GM12878 (cell line): ENCODE results near the gene TNFRSF8. TPM values are rescaled to one million over a fixed set of nuclear protein-coding genes. Genes with fewer than 3 reads are reported as not detected.

Experiments
- ATF7 ChIP-seq: fragments of 450-650 bp; IDR thresholded peaks from 2 replicates; pipeline ENCODE4 v1.6.1; 2016; ENCODE audit warnings: low read depth, mild to moderate bottlenecking
- BRCA1 ChIP-seq: IDR thresholded peaks from 2 replicates; pipeline ENCODE4 v1.6.1; 2011; ENCODE audit warnings: low read depth, low read length, improper control_type of control experiment
- CREB1 ChIP-seq: IDR thresholded peaks from 2 replicates; pipeline ENCODE4 v1.6.1; 2012; ENCODE audit warnings: low read depth, mild to moderate bottlenecking, inconsistent platforms
- CREM ChIP-seq: IDR thresholded peaks from 2 replicates; pipeline ENCODE4 v1.6.1; 2014; ENCODE audit warnings: antibody characterized with exemption, low read depth
- E2F8 ChIP-seq: fragments of 450-650 bp; IDR thresholded peaks from 2 replicates; pipeline ENCODE4 v1.6.1; 2018; ENCODE audit warnings: mild to moderate bottlenecking, low read depth, moderate library complexity; ENCODE audit not compliant: partially characterized antibody
- JUND ChIP-seq: IDR thresholded peaks from 2 replicates; pipeline ENCODE4 v1.6.1; 2012; ENCODE audit warnings: low read depth, mild to moderate bottlenecking, low read length, improper control_type of control experiment, moderate library complexity
- MTA2 ChIP-seq: fragments of 450-650 bp; IDR thresholded peaks from 2 replicates; pipeline ENCODE4 v1.6.1; 2016; ENCODE audit warnings: low read depth, mild to moderate bottlenecking, moderate library complexity
- MTA3 ChIP-seq: IDR thresholded peaks from 2 replicates; pipeline ENCODE4 v1.6.1; 2012; ENCODE audit warnings: low read length, inconsistent platforms, borderline replicate concordance
- NFYA ChIP-seq: IDR thresholded peaks from 2 replicates; pipeline ENCODE4 v1.6.1; 2011; ENCODE audit warnings: low read depth, mild to moderate bottlenecking, low read length, improper control_type of control experiment, borderline replicate concordance
- PRDM15 ChIP-seq: fragments of 450-650 bp; formaldehyde crosslinking; IDR thresholded peaks from 2 replicates; pipeline ENCODE4 v1.4.0; 2020; ENCODE audit warnings: mild to moderate bottlenecking, moderate library complexity
- RAD21 ChIP-seq: IDR thresholded peaks from 2 replicates; pipeline ENCODE4 v1.6.1; 2011; ENCODE audit warnings: mild to moderate bottlenecking, low read depth, low read length, moderate library complexity; ENCODE audit not compliant: insufficient read depth
- RELB ChIP-seq: fragments of 450-650 bp; IDR thresholded peaks from 2 replicates; pipeline ENCODE4 v1.6.1; 2017; ENCODE audit warnings: low read depth, mild to moderate bottlenecking, moderate library complexity
- RUNX3 ChIP-seq: IDR thresholded peaks from 2 replicates; pipeline ENCODE4 v1.6.1; 2012; ENCODE audit warnings: low read length, inconsistent platforms
- SKIL ChIP-seq: fragments of 450-650 bp; IDR thresholded peaks from 2 replicates; pipeline ENCODE4 v1.6.1; 2017; ENCODE audit warnings: mild to moderate bottlenecking, low read depth, inconsistent platforms; ENCODE audit not compliant: poor library complexity, severe bottlenecking
- SMAD1 ChIP-seq: fragments of 450-650 bp; IDR thresholded peaks from 2 replicates; pipeline ENCODE4 v1.6.1; 2018; ENCODE audit warnings: mild to moderate bottlenecking, low read depth; ENCODE audit not compliant: partially characterized antibody
- USF2 ChIP-seq: IDR thresholded peaks from 2 replicates; pipeline ENCODE4 v1.6.1; 2011; ENCODE audit warnings: low read depth, low read length, improper control_type of control experiment, borderline replicate concordance
- WRNIP1 ChIP-seq: IDR thresholded peaks from 2 replicates; pipeline ENCODE4 v1.6.1; 2011; ENCODE audit warnings: low read depth, low read length, improper control_type of control experiment, borderline replicate concordance
- ZNF217 ChIP-seq: fragments of 450-650 bp; IDR thresholded peaks from 2 replicates; pipeline ENCODE4 v1.6.1; 2017; ENCODE audit warnings: antibody characterized with exemption, mild to moderate bottlenecking
- ZNF24 ChIP-seq: fragments of 450-650 bp; IDR thresholded peaks from 2 replicates; pipeline ENCODE4 v1.6.1; 2017; ENCODE audit warnings: antibody characterized with exemption, mild to moderate bottlenecking
- ZSCAN29 ChIP-seq: fragments of 450-650 bp; IDR thresholded peaks from 2 replicates; pipeline ENCODE4 v1.6.1; 2017; ENCODE audit warnings: mild to moderate bottlenecking, moderate library complexity
- polyA plus RNA-seq, 11 experiments: library from polyadenylated mRNA; depleted of rRNA in 4 of 11; unstranded in 6 of 11; stranded (reverse) in 5 of 11; fragments of >200 nt; fragmentation: Nextera tagmentation in 4 of 11; fragmentation: Illumina TruSeq in 1 of 11; extraction: Ambion mirVana in 4 of 11; extraction: Trizol in 1 of 11; gene quantifications; 1 replicate in 1 of 11; 2 replicates in 10 of 11; pipeline versions ENCODE4 v1.2.1 to v1.2.3, GENCODE V29; 2011 to 2016; ENCODE audit warnings: inconsistent platforms in 2 of 11, missing spikeins in 2 of 11, low read depth in 1 of 11
- total RNA-seq, 4 experiments: library from RNA; depleted of rRNA in 3 of 4; stranded (reverse); fragments of >200 nt in 3 of 4; fragmentation: Illumina TruSeq in 1 of 4; extraction: Trizol in 1 of 4; gene quantifications; 2 replicates each; pipeline versions ENCODE4 v1.2.1 to v1.2.3, GENCODE V29; 2013 to 2021

Gene TNFRSF8
- total and polyA plus RNA-seq, 10 of the 15 experiments (the other 5 are each of a cell fraction or from before 2014, with no cell fraction given) = 9.8 to 114 (median 58.8) TPM

- no peak for TF ChIP-seq RELB
- TF ChIP-seq ATF7 = no peak
- TF ChIP-seq MTA2 = no peak
- no peak for TF ChIP-seq CREB1
- TF ChIP-seq ZNF24 = no peak
- no peak for TF ChIP-seq ZSCAN29
- no peak for TF ChIP-seq NFYA
- no peak for TF ChIP-seq RAD21
- TF ChIP-seq SMAD1 = no peak
- TF ChIP-seq E2F8 = no peak
- TF ChIP-seq PRDM15 (CRISPR knock-in tag) = no peak
- no peak for TF ChIP-seq USF2
- TF ChIP-seq RUNX3 = no peak
- no peak for TF ChIP-seq BRCA1
- no peak for TF ChIP-seq ZNF217
- TF ChIP-seq WRNIP1 = no peak
- no peak for TF ChIP-seq SKIL
- no peak for TF ChIP-seq MTA3
- TF ChIP-seq JUND = no peak
- TF ChIP-seq CREM = peak; percentile 41; the same call in 1 of the 2 replicates
These were observed 6.7 kb upstream of the TNFRSF8 start (continued) for GRCh38 chr1:12056331-12056841.
